HepG2 (cell line): ENCODE measurements around the gene LSMEM2. TPM values are rescaled to one million over a fixed set of nuclear protein-coding genes. Genes with fewer than 3 reads are reported as not detected.

ENCODE experiments used
- ESRRA ChIP-seq: sonication (generic); formaldehyde crosslinking; IDR thresholded peaks from 2 replicates; pipeline ENCODE4 v1.5.1; 2020; ENCODE audit warnings: mild to moderate bottlenecking, low read depth, missing genetic modification reagents
- GABPA ChIP-seq, 2 experiments: IDR thresholded peaks; 2 replicates each; pipeline ENCODE4 v1.6.1; 2011 to 2016; ENCODE audit warnings: low read depth in 2 of 2, low read length in 1 of 2, missing biosample characterization in 1 of 2, missing genetic modification characterization in 1 of 2
- HNF4A ChIP-seq: sonication (generic); formaldehyde crosslinking; IDR thresholded peaks from 2 replicates; pipeline ENCODE4 v1.4.0; 2020; ENCODE audit warnings: missing genetic modification reagents
- KDM6A ChIP-seq: IDR thresholded peaks from 2 replicates; pipeline ENCODE4 v1.6.1; 2016; ENCODE audit warnings: low read depth
- MAFG ChIP-seq: sonication (generic); formaldehyde crosslinking; IDR thresholded peaks from 2 replicates; pipeline ENCODE4 v1.5.1; 2020; ENCODE audit warnings: mild to moderate bottlenecking, missing genetic modification reagents
- NCOA2 ChIP-seq: sonication (generic); formaldehyde crosslinking; IDR thresholded peaks from 2 replicates; pipeline ENCODE4 v1.8.0; 2022; ENCODE audit warnings: inconsistent platforms
- RAD21 ChIP-seq: fragments of 450-650 bp; formaldehyde crosslinking; IDR thresholded peaks from 2 replicates; pipeline ENCODE4 v1.5.0; 2020; ENCODE audit warnings: mild to moderate bottlenecking
- RARG ChIP-seq: sonication (generic); formaldehyde crosslinking; IDR thresholded peaks from 2 replicates; pipeline ENCODE4 v1.4.0; 2020; ENCODE audit warnings: low read depth, mild to moderate bottlenecking, missing genetic modification reagents
- RBM39 ChIP-seq: fragments of 200-400 bp; formaldehyde crosslinking; IDR thresholded peaks from one replicate; pipeline ENCODE4 v1.6.1; 2018; ENCODE audit warnings: antibody characterized with exemption, mild to moderate bottlenecking, low read depth, low read length; ENCODE audit not compliant: poor library complexity, severe bottlenecking
- REPIN1 ChIP-seq: sonication (generic); formaldehyde crosslinking; IDR thresholded peaks from 2 replicates; pipeline ENCODE4 v1.8.0; 2022; ENCODE audit warnings: missing genetic modification reagents, low read depth, mild to moderate bottlenecking, borderline replicate concordance
- SMYD3 ChIP-seq: sonication (generic); formaldehyde crosslinking; IDR thresholded peaks from 2 replicates; pipeline ENCODE4 v1.8.1; 2023; ENCODE audit warnings: mild to moderate bottlenecking, missing genetic modification reagents
- STAT5B ChIP-seq: sonication (generic); formaldehyde crosslinking; IDR thresholded peaks from 2 replicates; pipeline ENCODE4 v1.4.0; 2020; ENCODE audit warnings: missing genetic modification reagents
- SYNCRIP ChIP-seq: fragments of 200-400 bp; formaldehyde crosslinking; IDR thresholded peaks from 2 replicates; pipeline ENCODE4 v1.6.1; 2018; ENCODE audit warnings: mild to moderate bottlenecking, low read depth, low read length; ENCODE audit not compliant: insufficient read depth
- ZBTB38 ChIP-seq: sonication (generic); formaldehyde crosslinking; IDR thresholded peaks from 2 replicates; pipeline ENCODE4 v1.5.1; 2020; ENCODE audit warnings: mild to moderate bottlenecking, missing genetic modification reagents
- ZNF160 ChIP-seq: sonication (generic); formaldehyde crosslinking; IDR thresholded peaks from 2 replicates; pipeline ENCODE4 v1.8.0; 2022; ENCODE audit warnings: mild to moderate bottlenecking, inconsistent platforms, missing genetic modification reagents
- ZNF296 ChIP-seq: sonication (generic); formaldehyde crosslinking; conservative IDR thresholded peaks from 2 replicates; pipeline ENCODE4 v1.5.0; 2020; ENCODE audit warnings: mild to moderate bottlenecking, missing genetic modification reagents
- ZNF451 ChIP-seq: sonication (generic); formaldehyde crosslinking; IDR thresholded peaks from 2 replicates; pipeline ENCODE4 v1.5.0; 2020; ENCODE audit warnings: mild to moderate bottlenecking, missing genetic modification reagents
- ZNF616 ChIP-seq: sonication (generic); formaldehyde crosslinking; IDR thresholded peaks from 2 replicates; pipeline ENCODE4 v1.5.0; 2020; ENCODE audit warnings: low read depth, mild to moderate bottlenecking, missing genetic modification reagents
- ZNF660 ChIP-seq: sonication (generic); formaldehyde crosslinking; IDR thresholded peaks from 2 replicates; pipeline ENCODE4 v1.5.1; 2020; ENCODE audit warnings: mild to moderate bottlenecking, low read depth, missing genetic modification reagents, borderline replicate concordance
- polyA plus RNA-seq, 8 experiments: library from polyadenylated mRNA; depleted of rRNA in 3 of 8; stranded (reverse) in 7 of 8; unstranded in 1 of 8; fragments of >200 nt; fragmentation: Illumina TruSeq in 4 of 8; extraction: Trizol in 4 of 8; gene quantifications; 2 replicates each; pipeline versions ENCODE4 v1.2.1 to v1.2.3, GENCODE V29; 2011 to 2016; ENCODE audit warnings: low read depth in 4 of 8, missing spikeins in 1 of 8, mixed read lengths in 1 of 8; ENCODE audit not compliant: insufficient read depth in 1 of 8
- total RNA-seq, 5 experiments: library from RNA; depleted of rRNA; stranded (reverse); fragments of >200 nt; fragmentation: Illumina TruSeq; extraction: Trizol; gene quantifications; 2 replicates each; pipeline ENCODE4 v1.2.3, GENCODE V29; 2016; ENCODE audit warnings: low read depth in 1 of 5
- TF ChIP-seq, protein P1 (sequence below): IDR thresholded peaks from 2 replicates; pipeline ENCODE4 v1.6.1; 2016
- TF ChIP-seq, protein P2 (sequence below): sonication (generic); IDR thresholded peaks from 2 replicates; pipeline ENCODE4 v1.6.1; 2016; ENCODE audit warnings: low read depth, borderline replicate concordance
- TF ChIP-seq, protein P3 (sequence below): sonication (generic); formaldehyde crosslinking; IDR thresholded peaks from 2 replicates; pipeline ENCODE4 v1.8.1; 2022; ENCODE audit warnings: low read depth, mild to moderate bottlenecking, missing genetic modification reagents
- TF ChIP-seq, protein P4 (sequence below): IDR thresholded peaks from 2 replicates; pipeline ENCODE4 v1.6.1; 2016; ENCODE audit warnings: mild to moderate bottlenecking, missing biosample characterization, missing genetic modification reagents
- TF ChIP-seq, protein P5 (sequence below): sonication (generic); formaldehyde crosslinking; IDR thresholded peaks from 2 replicates; pipeline ENCODE4 v1.5.0; 2020; ENCODE audit warnings: missing genetic modification reagents

LSMEM2 gene
- total and polyA plus RNA-seq, 2 of the 13 experiments (the other 11 are each of a cell fraction or from before 2014, with no cell fraction given), result 0.07 to 0.41 TPM

DNA sequence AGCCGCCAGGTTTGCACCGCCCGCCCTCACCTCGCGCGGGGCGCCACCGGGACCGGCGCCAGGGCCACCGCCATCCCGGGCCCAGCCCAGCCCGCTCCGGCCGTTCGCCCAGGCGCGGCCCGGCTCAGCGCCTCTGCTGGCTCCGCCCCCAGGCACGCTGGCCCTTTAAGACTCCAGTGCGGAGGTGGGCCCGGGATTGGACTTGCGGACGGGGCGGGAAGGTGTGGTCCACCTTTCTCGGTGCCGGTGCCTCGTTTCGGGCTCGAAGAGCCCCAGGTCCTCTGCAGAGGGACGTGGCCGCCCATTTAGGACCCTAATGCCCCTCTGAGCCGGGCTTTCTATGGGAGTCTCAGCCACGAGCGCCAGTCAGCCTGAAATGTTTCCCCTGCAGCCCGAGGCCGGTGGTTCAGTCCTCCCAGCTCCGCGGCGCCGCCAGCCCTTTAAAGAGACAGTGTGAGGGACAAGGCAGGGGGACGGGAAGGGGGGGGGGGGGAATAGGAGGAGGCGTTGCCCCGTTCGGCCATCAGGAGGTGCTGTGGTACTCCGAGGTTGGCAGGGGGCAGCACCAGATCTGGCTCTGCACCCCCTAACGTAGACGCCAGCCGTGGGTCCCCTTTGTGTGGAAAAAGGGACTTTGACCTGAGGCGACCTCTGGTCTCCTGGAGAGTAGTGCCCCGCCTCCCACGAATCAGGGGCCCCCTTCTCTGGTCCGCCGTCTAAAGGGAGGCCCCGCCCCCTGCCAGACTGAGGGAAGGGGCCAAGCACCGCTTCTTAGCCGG lies 42.6 kb downstream of the LSMEM2 start (continued):
- TF ChIP-seq RARG (CRISPR knock-in tag), result no peak
- 0 out of 2 replicates have a peak, but pooled peaks have one; percentile 37 for TF ChIP-seq ESRRA (CRISPR knock-in tag)
- TF ChIP-seq ZBTB38, result no peak
- no peak for TF ChIP-seq ZNF160 (CRISPR knock-in tag)
- TF ChIP-seq ZNF296 (CRISPR knock-in tag), result no peak
- TF ChIP-seq, protein P1, sequence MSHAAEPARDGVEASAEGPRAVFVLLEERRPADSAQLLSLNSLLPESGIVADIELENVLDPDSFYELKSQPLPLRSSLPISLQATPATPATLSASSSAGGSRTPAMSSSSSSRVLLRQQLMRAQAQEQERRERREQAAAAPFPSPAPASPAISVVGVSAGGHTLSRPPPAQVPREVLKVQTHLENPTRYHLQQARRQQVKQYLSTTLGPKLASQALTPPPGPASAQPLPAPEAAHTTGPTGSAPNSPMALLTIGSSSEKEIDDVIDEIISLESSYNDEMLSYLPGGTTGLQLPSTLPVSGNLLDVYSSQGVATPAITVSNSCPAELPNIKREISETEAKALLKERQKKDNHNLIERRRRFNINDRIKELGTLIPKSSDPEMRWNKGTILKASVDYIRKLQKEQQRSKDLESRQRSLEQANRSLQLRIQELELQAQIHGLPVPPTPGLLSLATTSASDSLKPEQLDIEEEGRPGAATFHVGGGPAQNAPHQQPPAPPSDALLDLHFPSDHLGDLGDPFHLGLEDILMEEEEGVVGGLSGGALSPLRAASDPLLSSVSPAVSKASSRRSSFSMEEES, result no peak
- no peak for TF ChIP-seq STAT5B
- TF ChIP-seq ZNF451 (CRISPR knock-in tag), result 0 out of 2 replicates have a peak, but pooled peaks have one; percentile 14
- TF ChIP-seq KDM6A, result peak; percentile 71; the same call in 1 of the 2 replicates
- TF ChIP-seq, protein P2, sequence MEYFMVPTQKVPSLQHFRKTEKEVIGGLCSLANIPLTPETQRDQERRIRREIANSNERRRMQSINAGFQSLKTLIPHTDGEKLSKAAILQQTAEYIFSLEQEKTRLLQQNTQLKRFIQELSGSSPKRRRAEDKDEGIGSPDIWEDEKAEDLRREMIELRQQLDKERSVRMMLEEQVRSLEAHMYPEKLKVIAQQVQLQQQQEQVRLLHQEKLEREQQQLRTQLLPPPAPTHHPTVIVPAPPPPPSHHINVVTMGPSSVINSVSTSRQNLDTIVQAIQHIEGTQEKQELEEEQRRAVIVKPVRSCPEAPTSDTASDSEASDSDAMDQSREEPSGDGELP, result 0 out of 2 replicates have a peak, but pooled peaks have one; percentile 15
- peak; percentile 94 for TF ChIP-seq HNF4A (CRISPR knock-in tag)
- TF ChIP-seq SYNCRIP, result no peak
- TF ChIP-seq REPIN1 (CRISPR knock-in tag), result peak; percentile 48; the same call in 1 of the 2 replicates
- TF ChIP-seq ZNF660 (CRISPR knock-in tag), result no peak
- TF ChIP-seq NCOA2 (CRISPR knock-in tag), result peak; percentile 56
- TF ChIP-seq, protein P3, sequence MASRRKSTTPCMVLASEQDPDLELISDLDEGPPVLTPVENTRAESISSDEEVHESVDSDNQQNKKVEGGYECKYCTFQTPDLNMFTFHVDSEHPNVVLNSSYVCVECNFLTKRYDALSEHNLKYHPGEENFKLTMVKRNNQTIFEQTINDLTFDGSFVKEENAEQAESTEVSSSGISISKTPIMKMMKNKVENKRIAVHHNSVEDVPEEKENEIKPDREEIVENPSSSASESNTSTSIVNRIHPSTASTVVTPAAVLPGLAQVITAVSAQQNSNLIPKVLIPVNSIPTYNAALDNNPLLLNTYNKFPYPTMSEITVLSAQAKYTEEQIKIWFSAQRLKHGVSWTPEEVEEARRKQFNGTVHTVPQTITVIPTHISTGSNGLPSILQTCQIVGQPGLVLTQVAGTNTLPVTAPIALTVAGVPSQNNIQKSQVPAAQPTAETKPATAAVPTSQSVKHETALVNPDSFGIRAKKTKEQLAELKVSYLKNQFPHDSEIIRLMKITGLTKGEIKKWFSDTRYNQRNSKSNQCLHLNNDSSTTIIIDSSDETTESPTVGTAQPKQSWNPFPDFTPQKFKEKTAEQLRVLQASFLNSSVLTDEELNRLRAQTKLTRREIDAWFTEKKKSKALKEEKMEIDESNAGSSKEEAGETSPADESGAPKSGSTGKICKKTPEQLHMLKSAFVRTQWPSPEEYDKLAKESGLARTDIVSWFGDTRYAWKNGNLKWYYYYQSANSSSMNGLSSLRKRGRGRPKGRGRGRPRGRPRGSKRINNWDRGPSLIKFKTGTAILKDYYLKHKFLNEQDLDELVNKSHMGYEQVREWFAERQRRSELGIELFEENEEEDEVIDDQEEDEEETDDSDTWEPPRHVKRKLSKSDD (CRISPR knock-in tag), result peak; percentile 77
- peak; percentile 63 for TF ChIP-seq RAD21 (CRISPR knock-in tag)
- no peak for TF ChIP-seq MAFG (CRISPR knock-in tag)
- peak; percentile 19 for TF ChIP-seq RBM39
- TF ChIP-seq SMYD3, result no peak
- no peak; the same call in 1 of the 2 replicates for TF ChIP-seq ZNF616 (CRISPR knock-in tag)
- TF ChIP-seq GABPA (IDR thresholded peaks at IDR 0.05; ENCODE audit: low read depth, low read length), result no peak
- TF ChIP-seq GABPA (CRISPR knock-in tag; IDR thresholded peaks at IDR 0.05; ENCODE audit: low read depth), result peak; percentile 23; the same call in 1 of the 2 replicates
- TF ChIP-seq, protein P4, sequence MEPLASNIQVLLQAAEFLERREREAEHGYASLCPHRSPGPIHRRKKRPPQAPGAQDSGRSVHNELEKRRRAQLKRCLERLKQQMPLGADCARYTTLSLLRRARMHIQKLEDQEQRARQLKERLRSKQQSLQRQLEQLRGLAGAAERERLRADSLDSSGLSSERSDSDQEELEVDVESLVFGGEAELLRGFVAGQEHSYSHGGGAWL, result no peak
- TF ChIP-seq, protein P5, sequence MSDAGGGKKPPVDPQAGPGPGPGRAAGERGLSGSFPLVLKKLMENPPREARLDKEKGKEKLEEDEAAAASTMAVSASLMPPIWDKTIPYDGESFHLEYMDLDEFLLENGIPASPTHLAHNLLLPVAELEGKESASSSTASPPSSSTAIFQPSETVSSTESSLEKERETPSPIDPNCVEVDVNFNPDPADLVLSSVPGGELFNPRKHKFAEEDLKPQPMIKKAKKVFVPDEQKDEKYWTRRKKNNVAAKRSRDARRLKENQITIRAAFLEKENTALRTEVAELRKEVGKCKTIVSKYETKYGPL (CRISPR knock-in tag), result no peak
